Gastrocnemius medialis (tissue), 4 donors: ENCODE results near the gene HMCN2.

ENCODE experiments used
- CTCF ChIP-seq, 5 experiments: fragments of 450-650 bp in 3 of 5; fragments of 200-600 bp in 2 of 5; sonication (generic) in 2 of 5; IDR thresholded peaks in 4 of 5; conservative IDR thresholded peaks in 1 of 5; 1 replicate in 4 of 5; 2 replicates in 1 of 5; pipeline ENCODE4 v1.5.1; 2016 to 2019; ENCODE audit warnings: antibody characterized with exemption in 5 of 5, mild to moderate bottlenecking in 3 of 5, moderate library complexity in 3 of 5
- POLR2A ChIP-seq, 2 donors: fragments of 450-650 bp; IDR thresholded peaks; one replicate each; pipeline ENCODE4 v1.6.1; 2017; ENCODE audit warnings: antibody characterized with exemption in 2 of 2, mild to moderate bottlenecking in 2 of 2, moderate library complexity in 2 of 2

DNA sequence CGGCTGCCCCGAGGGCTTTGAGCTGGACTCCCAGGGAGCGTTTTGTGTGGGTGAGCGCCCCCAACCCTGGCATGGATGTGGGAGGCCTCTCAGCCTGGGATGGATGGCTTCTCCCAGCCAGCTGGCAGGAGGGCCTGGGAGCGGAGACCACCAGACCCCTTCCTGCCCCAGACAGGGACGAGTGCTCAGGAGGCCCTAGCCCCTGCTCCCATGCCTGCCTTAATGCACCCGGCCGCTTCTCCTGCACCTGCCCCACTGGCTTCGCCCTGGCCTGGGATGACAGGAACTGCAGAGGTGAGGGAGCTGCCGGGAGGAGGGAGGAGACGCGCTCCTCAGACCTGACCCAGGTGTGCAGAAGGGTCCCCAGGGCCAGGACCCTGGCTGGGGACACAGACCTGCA is 161.8 kb downstream of the HMCN2 start:
- TF ChIP-seq CTCF (IDR thresholded peaks at IDR 0.05 in 4 of 5, conservative IDR thresholded peaks at IDR 0.05 in 1 of 5) (no peak), POLR2A (IDR thresholded peaks at IDR 0.05) (no peak)
